Activated CD4-positive, CD25-positive, alpha-beta regulatory T cell treated with anti-CD3 and anti-CD28 coated beads, Interleukin-2, amount 50 U/mL, for 72 hours (primary cell): ENCODE measurements around the gene GABRB1.

ENCODE experiments used
- DNase-seq: peaks from one replicate; pipeline ENCODE4 v3.0.0; 2021

GABRB1 gene

DNA sequence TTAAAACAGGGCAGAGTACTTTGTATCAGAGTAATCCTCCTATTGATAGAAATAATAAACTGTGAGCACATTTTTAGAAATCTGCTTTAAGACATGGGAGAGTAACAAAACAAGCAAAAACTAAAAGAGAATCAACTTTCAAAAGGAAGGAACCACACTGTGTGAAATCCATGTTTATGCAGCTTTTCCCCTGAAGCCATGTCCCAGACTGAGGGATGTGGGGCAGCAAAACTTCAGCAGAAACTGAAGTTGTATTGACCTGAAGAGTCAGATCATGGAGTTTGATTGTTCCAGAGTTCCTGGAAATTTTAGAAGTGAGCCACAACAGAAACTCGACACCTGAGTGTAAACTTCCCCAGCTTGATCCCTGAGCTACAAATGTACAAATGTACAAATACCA is 378.9 kb downstream of the GABRB1 start:
- no peak for DNase-seq

DNA sequence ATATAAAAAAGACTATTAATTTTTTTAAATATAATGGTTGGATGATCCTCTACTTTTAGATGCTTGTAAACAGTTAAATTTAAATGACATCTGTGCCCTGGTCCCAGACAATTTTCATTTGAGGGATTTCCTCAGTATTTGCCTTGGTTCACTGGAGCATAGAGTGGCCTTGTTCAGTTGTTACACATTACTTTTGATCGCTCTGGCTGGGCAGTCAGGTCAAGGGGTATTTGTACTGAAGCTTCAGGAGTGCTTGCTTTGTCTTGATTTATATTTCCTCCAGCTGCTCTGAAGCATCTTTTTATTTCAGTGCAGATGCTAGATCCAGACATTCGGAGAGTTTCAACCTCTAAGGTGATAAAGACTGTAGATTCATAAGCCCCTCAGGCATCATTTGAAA is 382.2 kb downstream of the GABRB1 start:
- no peak for DNase-seq

DNA sequence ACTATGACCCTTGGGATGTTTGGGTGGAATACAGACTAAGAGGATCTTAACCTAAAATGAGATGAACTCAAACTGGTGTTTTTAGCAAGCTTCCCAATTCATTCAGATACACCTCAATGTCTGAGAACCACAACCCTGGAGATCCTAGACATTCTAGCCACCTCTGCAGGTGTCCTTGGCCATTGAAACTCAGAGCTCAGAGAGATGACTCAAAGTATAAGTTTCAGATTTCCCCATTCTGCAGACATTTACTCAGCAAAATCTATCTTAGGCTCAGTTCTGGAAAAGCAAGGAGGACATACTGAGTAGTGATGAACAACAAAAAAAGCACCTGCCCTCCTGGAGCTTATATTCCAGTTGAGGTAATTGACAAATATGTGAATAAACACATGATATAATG is 384.4 kb downstream of the GABRB1 start:
- no peak for DNase-seq

DNA sequence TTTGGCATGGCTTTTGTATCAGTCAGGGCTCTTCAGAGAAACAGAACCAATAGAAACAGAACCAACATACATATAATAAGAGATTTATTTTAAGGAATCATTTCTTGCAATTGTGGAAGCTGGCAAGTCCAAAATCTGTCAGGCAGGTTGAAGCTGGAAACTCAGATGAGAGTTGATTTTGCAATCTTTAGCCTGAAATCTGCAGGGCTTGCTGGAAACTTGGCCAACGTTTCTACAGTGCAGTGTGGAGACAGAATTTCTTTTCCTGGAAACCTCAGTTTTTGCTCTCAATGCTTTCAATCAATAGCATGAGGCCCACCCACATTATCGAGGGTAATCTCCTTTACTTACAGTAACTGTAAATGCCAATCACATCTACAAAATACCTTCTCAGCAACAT is 386.8 kb downstream of the GABRB1 start:
- DNase-seq, result no peak

DNA sequence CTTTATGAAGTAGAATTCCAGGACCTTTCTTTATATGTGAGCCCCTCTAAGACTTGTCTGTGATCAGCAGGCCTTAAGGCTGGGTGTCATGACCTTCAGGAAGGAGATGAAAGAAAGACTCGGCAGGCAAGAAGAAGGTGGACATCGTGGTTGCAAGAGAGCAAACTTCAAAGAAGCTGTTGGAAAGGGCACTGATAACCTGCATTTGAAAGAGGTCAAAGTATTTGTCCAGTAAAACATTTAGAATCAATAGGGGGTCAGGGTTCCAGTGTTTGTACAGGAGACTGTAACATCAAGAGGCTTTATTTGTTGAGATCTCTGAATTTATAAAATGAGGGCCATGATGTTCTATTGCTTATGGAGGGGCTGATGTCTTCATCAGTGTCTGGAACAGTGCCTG is 387.9 kb downstream of the GABRB1 start:
- DNase-seq, result no peak

DNA sequence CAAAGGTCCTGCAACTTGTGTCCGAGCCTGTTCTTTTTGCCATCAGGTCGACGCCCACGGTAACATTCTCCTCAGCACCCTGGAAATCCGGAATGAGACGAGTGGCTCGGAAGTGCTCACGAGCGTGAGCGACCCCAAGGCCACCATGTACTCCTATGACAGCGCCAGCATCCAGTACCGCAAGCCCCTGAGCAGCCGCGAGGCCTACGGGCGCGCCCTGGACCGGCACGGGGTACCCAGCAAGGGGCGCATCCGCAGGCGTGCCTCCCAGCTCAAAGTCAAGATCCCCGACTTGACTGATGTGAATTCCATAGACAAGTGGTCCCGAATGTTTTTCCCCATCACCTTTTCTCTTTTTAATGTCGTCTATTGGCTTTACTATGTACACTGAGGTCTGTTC is 394.3 kb downstream of the GABRB1 start:
- no peak for DNase-seq

DNA sequence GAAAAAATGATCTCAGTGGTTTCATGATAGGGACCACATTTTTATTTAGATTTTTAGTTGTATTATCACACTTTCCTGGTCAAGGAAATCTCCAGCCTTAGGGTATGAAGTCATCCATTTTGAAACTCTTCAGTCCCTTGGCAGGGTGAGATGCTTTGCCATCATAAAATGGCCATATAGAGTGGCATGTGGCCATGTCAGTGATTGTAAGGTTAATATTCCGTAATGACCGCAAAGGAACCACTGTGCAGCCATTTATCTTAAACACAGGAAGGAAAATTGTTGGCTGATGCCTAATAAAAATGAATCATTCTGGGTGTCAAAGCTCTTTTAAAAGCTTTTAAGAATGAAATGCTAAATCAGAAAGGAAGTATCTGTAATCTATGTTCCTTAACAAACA is 396.6 kb downstream of the GABRB1 start:
- no peak for DNase-seq

DNA sequence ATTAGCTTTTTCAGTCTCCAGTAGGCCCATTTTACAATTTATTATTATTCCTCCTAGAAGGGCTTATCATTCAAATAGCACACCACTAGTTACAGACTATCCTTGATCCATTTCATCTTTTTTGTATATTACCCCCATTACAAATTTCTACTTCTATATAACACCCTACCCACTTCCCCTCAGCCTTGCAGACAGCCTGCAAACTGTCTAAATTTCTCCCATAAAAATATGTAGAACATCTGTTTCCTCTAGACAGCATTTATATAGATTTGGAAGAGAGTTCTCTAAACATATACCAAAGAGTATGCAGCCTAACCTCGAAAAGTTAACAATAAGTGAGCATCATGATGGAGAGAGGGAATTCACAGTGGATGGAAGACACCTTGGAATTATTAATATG is 401.4 kb downstream of the GABRB1 start:
- no peak for DNase-seq

DNA sequence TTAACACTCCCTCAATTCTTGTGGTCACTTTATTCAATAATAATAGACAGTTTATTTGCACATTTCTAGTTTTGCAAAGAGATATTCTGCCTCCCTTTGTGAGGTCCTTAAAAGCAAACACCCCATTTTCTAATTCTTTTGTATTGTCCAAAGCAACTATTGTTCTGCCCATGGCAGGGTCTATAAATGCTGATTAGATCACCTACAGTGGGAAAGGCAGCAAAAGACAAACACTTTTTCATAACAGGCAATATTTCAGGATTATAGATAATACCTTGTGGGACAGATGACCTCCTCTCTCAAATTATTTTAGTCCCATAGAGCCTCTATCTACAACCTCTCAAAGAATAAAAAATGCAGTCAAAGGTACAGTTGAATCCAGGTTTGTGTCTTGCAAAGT is 403.6 kb downstream of the GABRB1 start:
- no peak for DNase-seq

DNA sequence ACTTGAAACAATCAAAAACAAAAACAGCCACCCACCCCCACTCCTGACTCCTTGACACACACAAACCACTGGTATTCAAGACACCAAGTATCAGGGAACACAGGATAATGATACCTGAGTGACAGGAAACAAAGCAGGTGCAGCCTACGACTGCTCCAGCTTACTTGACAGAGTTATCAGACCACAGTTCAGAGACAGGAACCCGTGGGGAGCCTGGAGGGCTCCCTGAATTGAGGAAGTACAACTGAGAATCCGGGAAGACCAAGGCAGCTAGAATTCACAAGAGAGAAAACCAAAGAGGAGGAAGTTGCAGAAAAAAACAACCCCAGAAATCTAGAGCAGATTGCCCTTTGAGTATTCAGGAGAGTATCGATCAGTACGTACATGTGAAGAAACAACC is 411.6 kb downstream of the GABRB1 start:
- no peak for DNase-seq

DNA sequence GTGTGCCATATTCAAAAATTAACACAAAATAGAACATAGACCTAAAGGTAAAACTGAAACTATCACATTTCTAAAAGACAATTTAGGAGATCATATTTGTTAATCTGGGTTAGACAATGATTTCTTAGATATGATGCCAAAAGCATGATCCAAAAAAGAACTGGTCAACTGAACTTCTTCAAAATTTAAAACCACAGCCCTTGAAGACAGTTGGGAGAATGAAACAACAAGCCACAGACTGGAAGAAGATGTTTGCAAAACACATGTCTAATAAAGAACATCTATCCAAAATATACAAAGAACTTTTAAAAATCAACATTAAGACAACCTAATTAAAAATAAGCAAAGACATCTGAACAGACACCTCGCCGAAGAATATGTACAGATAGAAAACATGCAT is 412.7 kb downstream of the GABRB1 start:
- no peak for DNase-seq

DNA sequence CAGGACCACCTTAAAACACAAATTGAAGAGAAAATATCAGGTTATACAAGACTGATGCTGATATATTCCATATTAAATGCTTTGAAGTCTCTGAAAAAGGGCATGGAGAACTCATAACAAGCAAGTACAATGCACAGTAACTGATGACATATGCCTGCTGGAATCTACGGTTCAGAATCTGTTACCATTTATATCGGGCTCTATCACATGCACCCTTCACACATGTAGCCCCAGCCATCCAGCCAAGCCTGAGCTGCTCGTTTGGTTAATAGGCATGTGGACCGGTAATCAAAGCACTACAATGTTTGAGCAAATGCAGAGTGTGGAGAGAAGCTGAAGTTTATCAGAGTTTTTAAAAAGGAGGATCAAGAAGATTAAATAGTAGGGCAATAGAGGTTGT is 420.3 kb downstream of the GABRB1 start:
- no peak for DNase-seq

DNA sequence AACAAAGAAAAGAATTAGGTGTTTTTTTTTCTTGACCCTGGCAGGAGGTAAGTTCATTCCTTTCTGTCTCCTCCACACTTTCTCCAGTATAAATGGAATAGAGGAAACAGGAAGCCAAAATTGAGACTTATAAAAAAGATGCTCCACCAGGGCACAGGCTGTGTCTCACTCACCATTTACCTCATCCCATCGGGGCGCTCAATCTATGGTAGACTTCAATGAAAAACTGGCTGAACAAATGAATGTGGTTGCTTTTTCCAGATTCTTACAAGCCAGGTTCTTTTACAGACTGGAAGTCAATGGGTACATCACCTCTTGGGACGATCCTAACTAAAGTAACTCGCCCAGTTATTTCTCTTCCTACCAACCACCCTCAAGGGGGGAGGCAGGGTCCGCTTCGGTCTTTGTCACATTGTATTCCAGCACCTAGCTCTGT is 431.4 kb downstream of the GABRB1 start:
- no peak for DNase-seq

DNA sequence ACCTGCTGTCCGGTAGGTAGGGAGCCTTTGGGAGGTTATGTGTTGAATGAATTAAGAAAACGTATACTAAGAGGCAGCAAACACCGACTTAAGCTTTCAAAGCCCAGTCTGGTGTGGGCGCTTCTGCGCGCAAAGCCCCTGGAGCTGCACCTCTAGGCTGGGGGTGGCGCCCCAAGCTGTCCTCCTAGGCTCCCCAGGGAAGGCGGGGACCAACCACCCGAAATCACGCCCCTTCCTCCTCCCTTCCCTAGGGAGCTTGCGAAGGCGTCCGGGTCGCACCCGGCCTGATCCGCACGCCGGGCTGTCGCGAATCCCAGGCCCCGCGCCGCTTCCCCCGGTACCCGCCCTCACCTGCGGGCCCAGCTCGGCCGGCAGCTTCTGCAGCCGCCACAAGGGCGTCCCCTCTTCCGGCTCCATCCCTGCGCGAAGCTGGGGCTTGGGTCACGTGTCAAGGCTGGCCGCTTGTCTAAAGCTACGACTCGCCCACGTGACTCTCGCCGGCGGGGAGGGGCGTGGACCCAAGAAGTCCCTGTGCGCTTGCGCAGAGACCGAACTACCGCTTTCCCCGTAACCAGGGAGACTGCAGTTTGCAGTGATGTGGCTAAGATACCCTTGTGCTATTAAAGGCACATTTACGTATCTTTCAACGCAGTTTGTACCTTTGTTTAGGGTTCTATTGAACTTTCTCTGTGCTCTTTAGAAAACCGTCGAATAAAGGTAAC is 432.0 kb downstream of the GABRB1 start, which contains the start of gene COMMD8:
Gene COMMD8 (minus strand): TSS at position 468 of the 722 bp plus-strand sequence. CDS start 51 bp downstream, at position 417.
- peak; percentile 97 for DNase-seq

DNA sequence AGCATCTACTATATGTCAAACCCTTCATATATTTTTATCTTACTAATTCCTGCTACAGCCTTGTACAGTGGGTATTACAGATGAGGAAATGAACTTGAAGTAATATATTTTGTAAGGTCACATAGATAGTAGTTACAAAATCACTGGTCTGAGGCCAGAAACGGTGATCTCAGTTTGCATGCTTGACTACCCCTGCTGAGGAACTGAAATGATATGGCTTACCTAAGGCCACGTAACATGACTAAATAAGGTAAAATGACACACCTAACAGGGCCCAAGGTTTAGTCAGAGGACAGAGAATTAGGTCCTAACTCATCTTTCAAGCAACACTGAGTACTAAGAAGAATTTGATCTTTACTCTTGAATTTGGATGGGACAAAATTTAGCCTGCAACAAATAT is 433.6 kb downstream of the GABRB1 start:
- DNase-seq, result no peak

DNA sequence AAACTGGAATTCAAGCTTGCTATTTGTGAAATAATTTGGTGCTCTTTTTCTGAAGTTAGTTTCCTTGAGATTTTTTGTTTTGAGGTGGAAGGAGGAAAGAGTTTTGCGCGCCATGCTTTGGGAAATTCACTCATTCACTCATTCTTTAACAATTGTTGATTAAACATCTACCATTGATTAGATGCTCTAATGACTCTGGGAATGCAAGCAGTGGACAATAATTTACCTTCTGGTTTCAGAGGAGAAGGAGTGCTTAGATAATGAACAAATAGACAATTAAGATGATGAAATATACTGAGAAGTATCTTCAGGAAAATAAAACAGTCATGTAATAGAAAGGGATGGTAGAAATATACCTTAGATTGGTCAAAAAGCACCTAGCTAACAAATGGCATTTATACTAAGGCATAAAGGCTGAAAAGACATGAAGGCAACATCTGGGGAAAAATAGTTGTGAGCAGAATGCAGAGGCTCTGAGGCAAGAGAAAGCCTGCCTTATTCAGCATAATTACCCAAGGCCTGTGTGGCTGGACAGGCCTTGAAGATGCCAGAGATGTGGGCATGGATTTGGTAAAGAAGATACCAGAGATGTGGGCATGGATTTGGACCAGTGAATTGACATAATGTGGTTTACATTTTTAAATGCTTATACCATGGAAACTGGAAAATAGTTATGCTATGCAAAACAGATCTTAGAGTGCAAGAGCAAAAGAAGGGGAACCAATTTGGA is 434.9 kb downstream of the GABRB1 start:
- no peak for DNase-seq

DNA sequence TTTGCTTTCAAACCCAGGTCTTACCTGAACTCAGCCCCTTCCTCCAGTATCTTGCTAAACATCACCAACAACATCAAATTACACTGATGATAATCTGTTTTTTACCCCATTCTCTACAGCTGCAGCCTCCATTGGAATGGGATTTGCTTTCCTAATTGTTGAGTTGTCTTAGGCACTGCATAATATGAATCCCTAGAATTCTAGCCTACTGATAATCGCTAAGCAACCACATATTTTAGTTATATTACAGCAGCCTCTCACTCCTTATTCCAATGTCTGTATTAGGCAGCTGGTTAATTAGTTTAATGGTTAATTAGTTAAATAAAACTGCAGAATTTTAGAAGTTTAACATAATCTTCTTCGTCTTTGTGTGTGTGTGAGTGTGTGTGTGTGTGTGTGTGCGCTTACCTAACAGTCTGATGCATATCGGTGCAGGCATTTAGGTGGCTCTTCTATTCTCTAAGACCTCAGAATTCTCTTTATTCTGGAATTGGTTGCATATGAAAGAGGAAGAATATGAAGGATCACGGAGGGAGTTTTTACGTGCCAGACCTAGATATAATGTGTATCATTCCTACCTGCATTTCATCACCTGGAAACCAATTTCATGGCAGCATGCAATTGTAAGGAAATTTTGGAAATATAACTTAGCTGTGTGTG is 437.5 kb downstream of the GABRB1 start:
- DNase-seq, result no peak

DNA sequence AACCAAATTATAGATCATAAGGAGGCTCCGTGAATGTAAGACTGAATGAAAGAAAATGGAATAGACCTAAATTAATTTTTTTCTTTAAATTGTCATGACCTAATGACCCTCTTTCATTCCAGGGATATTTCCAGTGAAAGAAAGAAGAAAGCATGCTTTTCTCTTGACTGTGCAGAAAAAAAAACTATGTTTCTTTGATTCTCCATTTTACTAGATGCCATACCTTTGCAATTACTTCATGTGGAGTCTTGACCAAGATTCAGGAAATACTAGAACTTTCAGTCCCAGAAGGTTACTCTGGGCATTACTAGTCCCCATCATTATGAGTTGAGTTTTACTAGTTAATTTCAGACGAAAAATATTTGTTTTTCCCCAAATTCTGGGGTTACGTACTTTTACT is 438.6 kb downstream of the GABRB1 start:
- no peak for DNase-seq

DNA sequence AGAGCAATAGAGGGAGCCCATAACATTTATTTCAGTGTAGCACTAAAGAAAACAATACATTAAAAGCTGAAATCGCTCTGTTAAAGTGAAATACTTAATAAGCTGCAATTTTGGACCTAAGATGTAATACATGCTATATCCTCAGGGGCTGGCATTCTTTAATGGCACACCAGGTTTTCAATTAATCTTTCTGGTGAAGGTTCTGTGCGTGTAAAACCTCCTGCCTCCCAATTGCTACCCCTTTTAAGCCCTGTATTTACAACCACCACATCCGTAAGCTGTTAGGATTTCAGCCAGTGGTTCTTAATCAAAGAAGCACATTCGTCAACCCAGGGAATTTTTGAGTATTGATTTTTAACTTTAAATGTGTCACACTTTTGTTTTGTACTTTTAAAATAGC is 439.7 kb downstream of the GABRB1 start:
- no peak for DNase-seq

DNA sequence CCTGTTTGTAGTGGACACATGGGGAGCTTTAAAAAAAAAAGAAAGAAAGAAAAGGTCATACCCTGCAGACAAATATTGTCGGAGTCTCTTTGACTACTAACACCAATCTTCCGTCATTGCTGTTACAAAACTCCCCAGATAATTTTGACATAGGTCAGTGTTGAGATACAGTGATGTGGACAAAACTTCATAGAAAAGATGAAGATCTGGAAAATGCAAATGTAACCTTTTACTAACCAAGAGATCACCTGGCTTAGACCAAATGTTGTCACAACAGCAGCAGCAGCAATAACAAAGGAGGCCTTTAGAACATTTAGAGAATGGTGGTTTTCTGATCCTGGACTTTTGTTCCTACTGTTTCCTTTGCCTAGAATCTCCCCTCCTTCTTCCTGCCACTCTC is 440.2 kb downstream of the GABRB1 start:
- no peak for DNase-seq

DNA sequence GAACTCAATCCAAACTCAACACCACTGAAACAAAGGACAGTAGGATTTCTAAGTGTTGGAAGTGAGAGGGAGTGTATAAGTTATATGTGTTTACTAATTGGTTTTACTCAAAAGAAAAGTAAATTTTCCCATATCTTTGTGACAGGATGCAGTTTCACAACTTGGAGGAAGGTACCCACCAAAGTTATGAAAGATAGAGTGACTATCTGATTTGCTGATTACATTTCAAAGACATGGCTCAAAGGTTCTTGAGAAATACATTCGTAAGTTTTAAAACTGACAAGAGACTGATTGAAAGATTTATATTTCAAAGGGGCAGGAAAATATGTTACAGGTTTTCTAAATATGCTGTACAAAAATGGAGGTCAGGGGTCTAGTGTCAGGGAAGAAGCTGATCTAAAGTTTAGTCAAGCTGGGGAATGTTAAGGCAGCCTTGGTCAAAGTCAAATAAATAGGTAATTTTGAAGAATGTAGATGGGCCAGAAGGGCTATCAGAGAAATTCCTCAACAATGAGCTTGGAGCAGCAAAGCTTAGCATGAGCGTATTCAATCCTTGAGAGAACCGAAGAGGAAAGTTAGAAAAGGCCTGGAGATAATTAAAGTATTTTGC is 441.9 kb downstream of the GABRB1 start:
- DNase-seq, result no peak

DNA sequence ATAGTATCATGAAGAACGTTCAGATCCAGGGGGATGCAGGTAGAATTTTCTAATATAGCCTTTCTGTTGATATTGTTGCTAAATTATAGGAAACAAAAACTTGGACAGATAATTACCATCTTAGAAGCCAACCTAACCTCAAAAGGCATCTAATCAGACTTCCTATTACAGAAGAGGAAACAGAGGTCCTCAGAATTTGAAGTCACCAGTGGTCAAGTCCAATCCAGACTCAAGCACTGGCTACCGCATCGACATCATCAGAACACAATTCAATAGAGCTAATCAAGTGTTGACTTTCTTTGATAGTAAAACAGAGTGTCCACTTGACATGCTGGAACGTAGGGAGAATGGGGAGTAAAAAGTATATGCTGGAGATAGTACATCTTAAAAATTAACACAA is 443.4 kb downstream of the GABRB1 start:
- no peak for DNase-seq

DNA sequence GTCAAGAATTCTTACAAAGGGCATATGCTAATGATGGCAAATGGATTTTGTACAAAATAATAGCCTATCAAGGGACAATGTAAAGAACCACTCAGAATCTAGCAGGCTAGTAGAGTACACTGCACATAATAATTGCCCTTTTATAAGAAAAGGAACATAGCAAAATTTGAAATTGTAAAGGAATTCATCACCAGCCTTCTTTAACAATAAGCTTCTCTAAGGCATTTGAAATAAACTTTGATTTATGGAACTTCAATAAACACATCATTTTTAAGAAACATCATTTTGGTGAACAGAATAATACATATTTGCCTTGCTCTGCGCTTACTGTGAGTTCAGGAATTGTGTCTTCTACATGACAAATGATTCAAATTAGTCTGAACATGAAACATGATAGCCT is 444.0 kb downstream of the GABRB1 start:
- DNase-seq, result no peak
